GM18861 (cell line): ENCODE data around the gene AGAP1.

Experiments used
- ATAC-seq: cut with Tn5 transposase; IDR thresholded peaks from one replicate; pipeline ENCODE4 v1.9.1; 2021; ENCODE audit not compliant: unreplicated experiment

AGAP1 gene

GRCh38 chr2:235951982-235952381, 458.1 kb downstream of the AGAP1 start:
- ATAC-seq, result no peak

- no peak for ATAC-seq
These were observed 458.9 kb downstream of the AGAP1 start for GRCh38 chr2:235952714-235953113.

- no peak for ATAC-seq
These were observed 460.4 kb downstream of the AGAP1 start for GRCh38 chr2:235954281-235954680.

GRCh38 chr2:235954888-235955480, 461.1 kb downstream of the AGAP1 start:
- no peak for ATAC-seq

- ATAC-seq, result no peak
These were observed 461.8 kb downstream of the AGAP1 start for GRCh38 chr2:235955664-235956063.

- ATAC-seq, result no peak
These were observed 462.6 kb downstream of the AGAP1 start for GRCh38 chr2:235956281-235956970.

GRCh38 chr2:235957251-235957650, 463.4 kb downstream of the AGAP1 start:
- no peak for ATAC-seq

GRCh38 chr2:235958221-235958930, 464.5 kb downstream of the AGAP1 start:
- ATAC-seq, result no peak

- no peak for ATAC-seq
These were observed 465.1 kb downstream of the AGAP1 start for GRCh38 chr2:235958931-235959410.

- no peak for ATAC-seq
These were observed 466.3 kb downstream of the AGAP1 start for GRCh38 chr2:235960011-235960715.

- no peak for ATAC-seq
These were observed 467.1 kb downstream of the AGAP1 start for GRCh38 chr2:235960716-235961640.

GRCh38 chr2:235961711-235962110, 467.9 kb downstream of the AGAP1 start:
- no peak for ATAC-seq

GRCh38 chr2:235963853-235964577, 470.2 kb downstream of the AGAP1 start:
- no peak for ATAC-seq

GRCh38 chr2:235964787-235965390, 471.0 kb downstream of the AGAP1 start:
- no peak for ATAC-seq

- ATAC-seq, result no peak
These were observed 472.6 kb downstream of the AGAP1 start for GRCh38 chr2:235966396-235966795.

- no peak for ATAC-seq
These were observed 473.3 kb downstream of the AGAP1 start for GRCh38 chr2:235966932-235967757.

GRCh38 chr2:235968155-235968554, 474.3 kb downstream of the AGAP1 start:
- no peak for ATAC-seq

- no peak for ATAC-seq
These were observed 474.9 kb downstream of the AGAP1 start for GRCh38 chr2:235968616-235969324.
